Measurements from ENCODE around the gene PPA1. TPM values are rescaled to one million over a fixed set of nuclear protein-coding genes. Genes with fewer than 3 reads are reported as not detected.

The PPA1 gene
- polyA plus RNA-seq, 1 donor from 2014 or later, result 402 TPM

- TF ChIP-seq MXI1 (conservative IDR thresholded peaks at IDR 0.05; ENCODE audit: poor library complexity, severe bottlenecking) (no peak), TAF1 (IDR thresholded peaks at IDR 0.05; ENCODE audit: low read depth) (no peak), RAD21 (conservative IDR thresholded peaks at IDR 0.05) (no peak), SMC3 (conservative IDR thresholded peaks at IDR 0.05; ENCODE audit: poor library complexity) (no peak), EP300 (conservative IDR thresholded peaks at IDR 0.05; ENCODE audit: poor library complexity, severe bottlenecking) (no peak), CTCF (IDR thresholded peaks at IDR 0.05; ENCODE audit: poor library complexity, severe bottlenecking) (no peak), EZH2 (IDR thresholded peaks at IDR 0.05; ENCODE audit: borderline replicate concordance, insufficient read depth, low read length, poor library complexity, severe bottlenecking) (no peak)
- peaks cover 6% of the 10 kb centered on the region for H3K9me3 ChIP-seq (ENCODE audit: low read length)
- no peaks in the 10 kb centered on the region for H3K36me3 ChIP-seq (ENCODE audit: insufficient read depth, low read length)
- no peak overlapping the region for H2AFZ ChIP-seq (ENCODE audit: low read depth, low read length)
- H3K4me2 ChIP-seq (ENCODE audit: low read length), result no peak overlapping the region
- no peak overlapping the region for H3K27ac ChIP-seq (ENCODE audit: low read length)
- no peaks in the 10 kb centered on the region for H3K9me2 ChIP-seq (ENCODE audit: insufficient read depth, low read length)
- no peak overlapping the region for H3K9ac ChIP-seq (ENCODE audit: low read length)
- H3K27me3 ChIP-seq (ENCODE audit: insufficient read depth, low read depth, low read length), result peaks cover 24% of the 10 kb centered on the region
- no peaks in the 10 kb centered on the region for H3F3A ChIP-seq (ENCODE audit: insufficient read depth, low read length, poor library complexity, severe bottlenecking)
- no peak overlapping the region for H3K4me3 ChIP-seq (ENCODE audit: low read length)
- no peaks in the 10 kb centered on the region for H3K79me2 ChIP-seq (replicated peaks; ENCODE audit: insufficient read depth, low read length)
- H4K20me1 ChIP-seq (ENCODE audit: insufficient read depth), result no peaks in the 10 kb centered on the region
Measured at GRCh38 chr10:70280099-70280498, 46.9 kb upstream of the PPA1 start.

GRCh38 chr10:70277396-70278030, 44.3 kb upstream of the PPA1 start:
- H3K4me3 ChIP-seq (ENCODE audit: low read length), result no peak overlapping the region
- peaks cover under 1% of the 10 kb centered on the region for H3K27me3 ChIP-seq (ENCODE audit: insufficient read depth, low read depth, low read length)
- H3K36me3 ChIP-seq (ENCODE audit: insufficient read depth, low read length), result no peaks in the 10 kb centered on the region
- TF ChIP-seq REST (IDR thresholded peaks at IDR 0.05; ENCODE audit: borderline replicate concordance) (no peak), MXI1 (conservative IDR thresholded peaks at IDR 0.05; ENCODE audit: poor library complexity, severe bottlenecking) (no peak), SMC3 (conservative IDR thresholded peaks at IDR 0.05; ENCODE audit: poor library complexity) (no peak), RAD21 (conservative IDR thresholded peaks at IDR 0.05) (no peak), EP300 (conservative IDR thresholded peaks at IDR 0.05; ENCODE audit: poor library complexity, severe bottlenecking) (no peak), EZH2 (IDR thresholded peaks at IDR 0.05; ENCODE audit: borderline replicate concordance, insufficient read depth, low read length, poor library complexity, severe bottlenecking) (no peak)
- no peaks in the 10 kb centered on the region for H3F3A ChIP-seq (ENCODE audit: insufficient read depth, low read length, poor library complexity, severe bottlenecking)
- H3K4me2 ChIP-seq (ENCODE audit: low read length), result no peak overlapping the region
- H3K27ac ChIP-seq (ENCODE audit: low read length), result no peak overlapping the region
- H3K9me3 ChIP-seq (ENCODE audit: low read length), result peaks cover 6% of the 10 kb centered on the region
- no peaks in the 10 kb centered on the region for H3K9me2 ChIP-seq (ENCODE audit: insufficient read depth, low read length)
- no peak overlapping the region for H3K9ac ChIP-seq (ENCODE audit: low read length)
- H2AFZ ChIP-seq (ENCODE audit: low read depth, low read length), result no peak overlapping the region
- no peaks in the 10 kb centered on the region for H3K79me2 ChIP-seq (replicated peaks; ENCODE audit: insufficient read depth, low read length)
- no peaks in the 10 kb centered on the region for H4K20me1 ChIP-seq (ENCODE audit: insufficient read depth)

Data from neural cell (in vitro differentiated cells).